ENCODE results near the gene SLC35C1. TPM values are rescaled to one million over a fixed set of nuclear protein-coding genes. Genes with fewer than 3 reads are reported as not detected.

SLC35C1 gene
- total and polyA plus RNA-seq, 2 of the 13 experiments (the other 11 are each of a cell fraction or from before 2014, with no cell fraction given), result 2.9 to 7.0 TPM

- TF ChIP-seq, protein P1, sequence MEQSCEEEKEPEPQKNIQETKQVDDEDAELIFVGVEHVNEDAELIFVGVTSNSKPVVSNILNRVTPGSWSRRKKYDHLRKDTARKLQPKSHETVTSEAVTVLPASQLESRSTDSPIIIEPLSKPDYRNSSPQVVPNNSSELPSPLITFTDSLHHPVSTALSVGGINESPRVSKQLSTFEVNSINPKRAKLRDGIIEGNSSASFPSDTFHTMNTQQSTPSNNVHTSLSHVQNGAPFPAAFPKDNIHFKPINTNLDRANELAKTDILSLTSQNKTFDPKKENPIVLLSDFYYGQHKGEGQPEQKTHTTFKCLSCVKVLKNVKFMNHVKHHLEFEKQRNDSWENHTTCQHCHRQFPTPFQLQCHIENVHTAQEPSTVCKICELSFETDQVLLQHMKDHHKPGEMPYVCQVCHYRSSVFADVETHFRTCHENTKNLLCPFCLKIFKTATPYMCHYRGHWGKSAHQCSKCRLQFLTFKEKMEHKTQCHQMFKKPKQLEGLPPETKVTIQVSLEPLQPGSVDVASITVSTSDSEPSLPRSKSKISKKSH (CRISPR knock-in tag; IDR thresholded peaks at IDR 0.05; ENCODE audit: borderline replicate concordance), result peak; percentile 69; the same call in 1 of the 2 replicates
- TF ChIP-seq SPEN (CRISPR knock-in tag; IDR thresholded peaks at IDR 0.05; ENCODE audit: low read depth), result peak; percentile 30
- no peak for TF ChIP-seq TRIM24 (CRISPR knock-in tag; IDR thresholded peaks at IDR 0.05)
- TF ChIP-seq SIN3A (IDR thresholded peaks at IDR 0.05; ENCODE audit: borderline replicate concordance, low read depth, low read length), result 0 out of 2 replicates have a peak, but pooled peaks have one; percentile 15
- TF ChIP-seq ZFX (CRISPR knock-in tag; IDR thresholded peaks at IDR 0.05; ENCODE audit: low read depth), result peak; percentile 70
- peak; percentile 17; the same call in 1 of the 2 replicates for TF ChIP-seq ISX (CRISPR knock-in tag; conservative IDR thresholded peaks at IDR 0.05)
- no peak for TF ChIP-seq HNF4G (IDR thresholded peaks at IDR 0.05; ENCODE audit: borderline replicate concordance, low read depth, low read length)
- TF ChIP-seq HNF4G (CRISPR knock-in tag; IDR thresholded peaks at IDR 0.05; ENCODE audit: borderline replicate concordance, low read depth), result no peak
- TF ChIP-seq SKIL (CRISPR knock-in tag; IDR thresholded peaks at IDR 0.05; ENCODE audit: borderline replicate concordance), result 0 out of 2 replicates have a peak, but pooled peaks have one; percentile 10
- TF ChIP-seq ATF7-NPFF (CRISPR knock-in tag; IDR thresholded peaks at IDR 0.05; ENCODE audit: low read depth), result 0 out of 2 replicates have a peak, but pooled peaks have one; percentile 3
- TF ChIP-seq ZC3H13 (CRISPR knock-in tag; IDR thresholded peaks at IDR 0.05), result 0 out of 2 replicates have a peak, but pooled peaks have one; percentile 24
- TF ChIP-seq ZBTB4 (CRISPR knock-in tag; IDR thresholded peaks at IDR 0.05; ENCODE audit: borderline replicate concordance), result 0 out of 2 replicates have a peak, but pooled peaks have one; percentile 40
- peak; percentile 17; the same call in 1 of the 2 replicates for TF ChIP-seq JUND (CRISPR knock-in tag; IDR thresholded peaks at IDR 0.05)
- 0 out of 2 replicates have a peak, but pooled peaks have one; percentile 79 for TF ChIP-seq ZNF235 (CRISPR knock-in tag; IDR thresholded peaks at IDR 0.05; ENCODE audit: borderline replicate concordance)
- TF ChIP-seq, protein P2, sequence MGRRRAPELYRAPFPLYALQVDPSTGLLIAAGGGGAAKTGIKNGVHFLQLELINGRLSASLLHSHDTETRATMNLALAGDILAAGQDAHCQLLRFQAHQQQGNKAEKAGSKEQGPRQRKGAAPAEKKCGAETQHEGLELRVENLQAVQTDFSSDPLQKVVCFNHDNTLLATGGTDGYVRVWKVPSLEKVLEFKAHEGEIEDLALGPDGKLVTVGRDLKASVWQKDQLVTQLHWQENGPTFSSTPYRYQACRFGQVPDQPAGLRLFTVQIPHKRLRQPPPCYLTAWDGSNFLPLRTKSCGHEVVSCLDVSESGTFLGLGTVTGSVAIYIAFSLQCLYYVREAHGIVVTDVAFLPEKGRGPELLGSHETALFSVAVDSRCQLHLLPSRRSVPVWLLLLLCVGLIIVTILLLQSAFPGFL (CRISPR knock-in tag; IDR thresholded peaks at IDR 0.05), result no peak
- TF ChIP-seq MEIS1 (CRISPR knock-in tag; IDR thresholded peaks at IDR 0.05; ENCODE audit: borderline replicate concordance), result 0 out of 2 replicates have a peak, but pooled peaks have one; percentile 50
- TF ChIP-seq ZNF580 (CRISPR knock-in tag; IDR thresholded peaks at IDR 0.05; ENCODE audit: borderline replicate concordance, low read depth), result 0 out of 2 replicates have a peak, but pooled peaks have one; percentile 12
- TF ChIP-seq POLR2A (IDR thresholded peaks at IDR 0.05; ENCODE audit: insufficient read depth in 1 of 2, low read depth in 2 of 2, low read length in 2 of 2), result peak in 1 of 2 experiments; percentile 36; a peak in 1 of 4 replicates
- 0 out of 2 replicates have a peak, but pooled peaks have one; percentile 75 for TF ChIP-seq ZNF33B (CRISPR knock-in tag; IDR thresholded peaks at IDR 0.05)
These were observed 539 bp downstream of the SLC35C1 start (continued) for GRCh38 chr11:45805305-45806071.

All from HepG2 (cell line).